Psoas muscle (tissue), 8 donors: ENCODE data around the gene CMTM5. TPM values are rescaled to one million over a fixed set of nuclear protein-coding genes. Genes with fewer than 3 reads are reported as not detected.

Source experiments
- ATAC-seq, 4 donors: fragments of 200-7000 bp; cut with Tn5 transposase; one replicate each; pipeline ENCODE4 v1.9.1; 2020; ENCODE audit warnings: moderate library complexity in 3 of 4, mild to moderate bottlenecking in 2 of 4
- DNase-seq, 2 donors: peaks; one replicate each; pipeline ENCODE4 v3.0.0-alpha.2; 2020
- H3K27ac ChIP-seq: fragments of 200-600 bp; one replicate; pipeline ENCODE4 v1.8.0; 2022
- H3K27me3 ChIP-seq, 3 donors: fragments of 200-600 bp in 1 of 3; one replicate each; pipeline versions ENCODE4 v1.6.1 to v1.8.0; 2013 to 2022; ENCODE audit warnings: low read length in 2 of 3, mild to moderate bottlenecking in 2 of 3, moderate library complexity in 1 of 3; ENCODE audit not compliant: insufficient read depth in 3 of 3
- H3K36me3 ChIP-seq, 2 donors: fragments of 200-600 bp in 1 of 2; one replicate each; pipeline versions ENCODE4 v1.6.1 to v1.8.0; 2013 to 2022; ENCODE audit warnings: low read depth in 1 of 2, mild to moderate bottlenecking in 1 of 2, moderate library complexity in 1 of 2; ENCODE audit not compliant: insufficient read depth in 1 of 2
- H3K4me1 ChIP-seq: fragments of 200-600 bp; one replicate; pipeline ENCODE4 v1.8.0; 2022
- H3K4me3 ChIP-seq: fragments of 200-600 bp; one replicate; pipeline ENCODE4 v1.8.0; 2022; ENCODE audit warnings: mild to moderate bottlenecking
- H3K9me3 ChIP-seq: fragments of 200-600 bp; one replicate; pipeline ENCODE4 v1.8.0; 2022
- CTCF ChIP-seq: fragments of 200-600 bp; IDR thresholded peaks from one replicate; pipeline ENCODE4 v1.8.0; 2022; ENCODE audit warnings: antibody characterized with exemption
- WGBS, 3 donors: extraction: QIAGEN DNeasy Blood & Tissue Kit; methylation state at CpG; one replicate each; pipeline versions ENCODE4 v1.1.6 to v1.1.7; 2013; 5-methylcytosine and 5-hydroxymethylcytosine counted together
- intact Hi-C, 2 donors: fragments of 100-400 bp; cut with DNase I; formaldehyde crosslinking; loops; one replicate each; pipeline versions ENCODE4 v1.11.0 to v1.14.2; 2022
- polyA plus RNA-seq, 3 donors: library from polyadenylated mRNA; stranded (reverse); fragments of 200-250 nt; gene quantifications; one replicate each; pipeline ENCODE4 v1.2.3, GENCODE V29; 2013
- total RNA-seq, 4 donors: library from RNA; stranded (reverse); fragmentation: NEBNext Ultra II Directional in 2 of 4; extraction: Animal tissue kit (Norgen Biotek cat#: 25700) in 2 of 4; gene quantifications; one replicate each; pipeline versions ENCODE4 v1.2.1 to v1.2.4, GENCODE V29; 2021 to 2023
- donor health status: healthy with polysubstance abuse.
- donor health status: DM: no; HTN: no; CAD: no; lungs with moderate emphysema.
- donor health status: Bipolar disorder and iron deficiency.
- donor health status: healthy.
- donor health status: DM: yes; HTN: yes; CAD: no.
- donor health status: DM: no; HTN: no; CAD: no.
- donor health status: DM: no; HTN: no; CAD: no.
- donor health status: DM: yes; HTN: yes; CAD: no.

Gene CMTM5
- total and polyA plus RNA-seq, 7 donors, result 0.20 to 0.63 (median 0.32) TPM; not detected in 4

GRCh38 chr14:23406725-23407355, 30.0 kb downstream of the CMTM5 start:
- H3K36me3 ChIP-seq, result peaks cover 0 to 23% of the 10 kb centered on the region in 2 donors
- peak in 1 of 2 donors; percentile 63 for DNase-seq

GRCh38 chr14:23407516-23408306, 30.9 kb downstream of the CMTM5 start, which contains the start of gene MYH6:
Gene MYH6, minus strand, starts transcription at chr14:23408273. Its CDS starts 1,050 bp downstream, at chr14:23407223.
- Histone ChIP-seq H3K27ac (no peak within 1 kb of the TSS), H3K9me3 (no peaks in the 10 kb centered on the region), H3K27me3 (no peaks in the 10 kb centered on the region), H3K4me3 (no peak within 1 kb of the TSS), H3K36me3 (peaks cover 0 to 19% of the 10 kb centered on the region in 2 donors), H3K4me1 (no peaks in the 10 kb centered on the region)
- intact Hi-C loops, result loop anchor here in 1 of 2 donors (5.0 kb wide), 1 partner anchor 35 kb away; no protein-coding TSS in a partner anchor
- peak in 1 of 2 donors; percentile 32 for DNase-seq
- 75 to 78% (median 78%) methylated on average over 15 of the region's 15 CpGs for WGBS, 3 donors
- TF ChIP-seq CTCF, result no peak
- no peak for ATAC-seq

More at GRCh38 chr14:23406725-23407355, 30.0 kb downstream of the CMTM5 start:
- Histone ChIP-seq H3K27ac (no peak overlapping the region), H3K4me3 (no peak overlapping the region), H3K4me1 (no peaks in the 10 kb centered on the region), H3K9me3 (no peaks in the 10 kb centered on the region), H3K27me3 (no peaks in the 10 kb centered on the region)
- no peak for TF ChIP-seq CTCF
- intact Hi-C loops, result loop anchor here in 1 of 2 donors (5.0 kb wide), 1 partner anchor 35 kb away; no protein-coding TSS in a partner anchor
- peak in 1 of 4 donors; percentile 0 for ATAC-seq
- WGBS, 3 donors, result 56 to 76% (median 63%) methylated on average over 15 of the region's 15 CpGs

GRCh38 chr14:23408307-23408630, 31.4 kb downstream of the CMTM5 start:
- no peak for TF ChIP-seq CTCF
- intact Hi-C loops, result loop anchor here in 1 of 2 donors (5.0 kb wide), 1 partner anchor 34 kb away; no protein-coding TSS in a partner anchor
- ATAC-seq (no peak), DNase-seq (peak in 1 of 2 donors; percentile 39)
- Histone ChIP-seq H3K9me3 (no peaks in the 10 kb centered on the region), H3K27ac (no peak overlapping the region), H3K27me3 (no peaks in the 10 kb centered on the region), H3K36me3 (peaks cover 0 to 21% of the 10 kb centered on the region in 2 donors), H3K4me1 (no peaks in the 10 kb centered on the region), H3K4me3 (no peak overlapping the region)
- WGBS, 3 donors, result 40 to 50% (median 44%) methylated on average over 5 of the region's 5 CpGs

GRCh38 chr14:23409475-23409874, 32.6 kb downstream of the CMTM5 start:
- Histone ChIP-seq H3K27me3 (no peaks in the 10 kb centered on the region), H3K27ac (peak overlapping the region; percentile 41)
- intact Hi-C loops, result loop anchor here in 1 of 2 donors (5.0 kb wide), 1 partner anchor 33 kb away; no protein-coding TSS in a partner anchor

More at GRCh38 chr14:23409475-23409874, 32.6 kb downstream of the CMTM5 start:
- Histone ChIP-seq H3K36me3 (peaks cover 0 to 29% of the 10 kb centered on the region in 2 donors), H3K9me3 (no peaks in the 10 kb centered on the region), H3K4me1 (no peaks in the 10 kb centered on the region), H3K4me3 (no peak overlapping the region)
- DNase-seq, result peak in 1 of 2 donors; percentile 67
- 46 to 63% (median 52%) methylated on average over 2 of the region's 2 CpGs for WGBS, 3 donors
- peak; percentile 39 to 74 (median 60) for ATAC-seq
- TF ChIP-seq CTCF, result no peak
